ENCODE data around the gene DMD.

DMD gene

GRCh38 chrX:31260351-31260750, 1951.0 kb downstream of the DMD start:
- CTCF ChIA-PET = no interaction called here

GRCh38 chrX:31258166-31258565, 1953.2 kb downstream of the DMD start:
- CTCF ChIA-PET = interaction anchor here (1.3 kb wide), 1 partner anchor 44 kb away, joined by 4 read pairs; no protein-coding TSS in a partner anchor
- POLR2A ChIA-PET = no interaction called here
- no peak for DNase-seq (ENCODE audit: extremely low spot score)
- TF ChIP-seq, protein P1, sequence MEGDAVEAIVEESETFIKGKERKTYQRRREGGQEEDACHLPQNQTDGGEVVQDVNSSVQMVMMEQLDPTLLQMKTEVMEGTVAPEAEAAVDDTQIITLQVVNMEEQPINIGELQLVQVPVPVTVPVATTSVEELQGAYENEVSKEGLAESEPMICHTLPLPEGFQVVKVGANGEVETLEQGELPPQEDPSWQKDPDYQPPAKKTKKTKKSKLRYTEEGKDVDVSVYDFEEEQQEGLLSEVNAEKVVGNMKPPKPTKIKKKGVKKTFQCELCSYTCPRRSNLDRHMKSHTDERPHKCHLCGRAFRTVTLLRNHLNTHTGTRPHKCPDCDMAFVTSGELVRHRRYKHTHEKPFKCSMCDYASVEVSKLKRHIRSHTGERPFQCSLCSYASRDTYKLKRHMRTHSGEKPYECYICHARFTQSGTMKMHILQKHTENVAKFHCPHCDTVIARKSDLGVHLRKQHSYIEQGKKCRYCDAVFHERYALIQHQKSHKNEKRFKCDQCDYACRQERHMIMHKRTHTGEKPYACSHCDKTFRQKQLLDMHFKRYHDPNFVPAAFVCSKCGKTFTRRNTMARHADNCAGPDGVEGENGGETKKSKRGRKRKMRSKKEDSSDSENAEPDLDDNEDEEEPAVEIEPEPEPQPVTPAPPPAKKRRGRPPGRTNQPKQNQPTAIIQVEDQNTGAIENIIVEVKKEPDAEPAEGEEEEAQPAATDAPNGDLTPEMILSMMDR (IDR thresholded peaks at IDR 0.05; ENCODE audit: control extremely low read depth, extremely low read depth, low read depth, missing control alignments) = no peak

More at GRCh38 chrX:31260351-31260750, 1951.0 kb downstream of the DMD start:
- POLR2A ChIA-PET = no interaction called here
- no peak for DNase-seq (ENCODE audit: extremely low spot score)
- TF ChIP-seq, protein P1 (IDR thresholded peaks at IDR 0.05; ENCODE audit: control extremely low read depth, extremely low read depth, low read depth, missing control alignments) = no peak

GRCh38 chrX:31255310-31256033, 1955.9 kb downstream of the DMD start:
- CTCF ChIA-PET = interaction anchor here (1.2 kb wide), 1 partner anchor 16 kb away, joined by 4 read pairs; no protein-coding TSS in a partner anchor
- TF ChIP-seq, protein P1 (IDR thresholded peaks at IDR 0.05; ENCODE audit: control extremely low read depth, extremely low read depth, low read depth, missing control alignments) = no peak
- POLR2A ChIA-PET = no interaction called here
- DNase-seq (ENCODE audit: extremely low spot score) = no peak

DNA sequence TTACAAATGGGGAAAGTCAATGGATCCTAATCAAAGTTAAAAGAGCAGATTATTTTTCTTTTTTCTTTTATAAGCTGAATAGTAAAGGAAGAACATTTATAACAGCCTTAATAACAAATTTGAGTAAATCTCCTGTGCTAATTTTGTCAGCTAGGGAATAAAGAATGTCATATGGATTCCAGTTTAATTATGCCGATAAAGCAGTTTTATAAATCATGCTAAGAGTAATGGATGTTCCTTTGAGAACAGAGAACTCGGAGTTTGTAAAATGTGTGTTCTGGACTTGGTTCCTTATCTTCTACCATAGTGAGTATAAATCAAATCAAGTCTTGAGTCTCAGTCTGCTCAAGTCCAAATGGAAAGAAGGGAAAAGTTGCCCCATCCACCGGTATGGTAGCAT, 1959.2 kb downstream of the DMD start:
- DNase-seq (ENCODE audit: extremely low spot score) = no peak
- TF ChIP-seq, protein P1 (IDR thresholded peaks at IDR 0.05; ENCODE audit: control extremely low read depth, extremely low read depth, low read depth, missing control alignments) = no peak
- POLR2A ChIA-PET = no interaction called here
- CTCF ChIA-PET = interaction anchor here (1.1 kb wide), 1 partner anchor 28 kb away, joined by 3 read pairs; no protein-coding TSS in a partner anchor

- CTCF ChIA-PET = interaction anchor here (1.1 kb wide), 2 partner anchors 27 to 38 kb away, joined by 3 read pairs; no protein-coding TSS in a partner anchor
- DNase-seq (ENCODE audit: extremely low spot score) = no peak
- TF ChIP-seq, protein P1 (IDR thresholded peaks at IDR 0.05; ENCODE audit: control extremely low read depth, extremely low read depth, low read depth, missing control alignments) = no peak
- POLR2A ChIA-PET = no interaction called here
Observed at GRCh38 chrX:31251336-31251735, 1960.0 kb downstream of the DMD start.

DNA sequence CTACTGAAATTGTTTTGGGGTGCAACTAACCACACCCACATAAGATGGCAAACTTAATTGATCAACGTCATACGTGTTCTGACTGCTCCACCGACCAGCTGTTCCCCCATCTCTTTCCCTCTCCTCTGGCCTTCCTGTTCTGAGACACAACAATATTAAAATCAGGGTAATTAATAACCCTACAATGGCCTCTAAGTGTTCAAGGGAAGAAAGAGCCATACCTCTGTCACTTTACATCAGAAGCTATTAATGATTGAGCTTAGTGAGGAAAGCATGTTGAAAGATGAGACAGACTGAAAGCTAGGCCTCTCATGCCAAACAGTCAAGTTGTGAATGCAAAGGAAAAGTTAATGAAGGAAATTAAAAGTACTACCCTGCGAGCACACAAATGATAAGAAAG, 1965.6 kb downstream of the DMD start:
- ChIA-PET CTCF (interaction anchor here (1.4 to 1.6 kb wide), 2 partner anchors 21 to 209 kb away, joined by 3 to 4 read pairs; no protein-coding TSS in a partner anchor), POLR2A (no interaction called here)
- TF ChIP-seq, protein P1 (IDR thresholded peaks at IDR 0.05; ENCODE audit: control extremely low read depth, extremely low read depth, low read depth, missing control alignments) = no peak
- DNase-seq (ENCODE audit: extremely low spot score) = no peak

Measured in GM10248 (cell line).